IPS-18c (cell line): Measurements from ENCODE around the gene SKI.

ENCODE experiments used
- H3K4me3 ChIP-seq: 2 replicates; pipeline ENCODE4 v1.7.0; 2013; ENCODE audit warnings: low read depth, mild to moderate bottlenecking, low read length, moderate library complexity; ENCODE audit not compliant: insufficient read depth
- H3K9me3 ChIP-seq: one replicate; pipeline ENCODE4 v1.6.1; 2013; ENCODE audit warnings: mild to moderate bottlenecking, low read length, moderate library complexity; ENCODE audit not compliant: control insufficient read depth, insufficient read depth

Gene SKI

DNA sequence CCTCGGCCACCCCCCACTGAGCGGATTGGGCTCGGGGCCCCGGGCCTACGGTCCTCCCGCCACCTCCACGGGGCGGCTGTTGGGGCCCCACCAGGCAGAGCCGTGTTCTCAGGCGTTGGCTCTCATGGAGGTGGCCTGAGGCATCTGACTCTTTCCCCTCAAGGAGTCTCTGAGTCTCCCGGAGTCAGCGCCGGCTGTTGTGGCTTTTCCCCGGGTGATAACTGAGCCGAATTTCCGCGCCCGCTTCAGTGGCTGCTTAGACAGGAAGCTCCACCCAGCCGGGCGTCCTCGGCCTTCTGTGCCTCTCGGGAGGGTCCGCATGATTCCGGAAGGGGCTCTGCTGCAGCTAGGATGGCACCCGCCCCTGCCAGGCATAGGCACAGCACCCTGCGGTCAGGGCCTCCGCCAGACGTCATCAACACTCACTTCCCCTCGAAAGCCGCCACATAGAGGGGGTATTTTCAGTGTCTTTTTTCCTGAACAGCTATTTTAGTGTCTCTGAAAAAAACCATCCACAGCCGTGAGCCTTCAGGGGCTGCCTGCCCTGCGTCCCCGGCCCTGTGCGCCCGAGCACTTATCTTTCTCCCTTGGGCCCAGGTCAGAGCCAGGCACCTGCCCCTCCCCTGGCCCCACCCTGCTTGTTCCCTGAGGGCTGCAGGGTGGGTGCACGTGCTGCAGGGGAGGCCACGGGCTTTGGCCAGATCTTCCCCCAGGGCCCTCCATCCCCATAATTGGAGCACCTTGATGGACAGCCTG is 72.9 kb downstream of the SKI start:
- H3K4me3 ChIP-seq = no peak overlapping the region
- H3K9me3 ChIP-seq = no peaks in the 10 kb centered on the region

DNA sequence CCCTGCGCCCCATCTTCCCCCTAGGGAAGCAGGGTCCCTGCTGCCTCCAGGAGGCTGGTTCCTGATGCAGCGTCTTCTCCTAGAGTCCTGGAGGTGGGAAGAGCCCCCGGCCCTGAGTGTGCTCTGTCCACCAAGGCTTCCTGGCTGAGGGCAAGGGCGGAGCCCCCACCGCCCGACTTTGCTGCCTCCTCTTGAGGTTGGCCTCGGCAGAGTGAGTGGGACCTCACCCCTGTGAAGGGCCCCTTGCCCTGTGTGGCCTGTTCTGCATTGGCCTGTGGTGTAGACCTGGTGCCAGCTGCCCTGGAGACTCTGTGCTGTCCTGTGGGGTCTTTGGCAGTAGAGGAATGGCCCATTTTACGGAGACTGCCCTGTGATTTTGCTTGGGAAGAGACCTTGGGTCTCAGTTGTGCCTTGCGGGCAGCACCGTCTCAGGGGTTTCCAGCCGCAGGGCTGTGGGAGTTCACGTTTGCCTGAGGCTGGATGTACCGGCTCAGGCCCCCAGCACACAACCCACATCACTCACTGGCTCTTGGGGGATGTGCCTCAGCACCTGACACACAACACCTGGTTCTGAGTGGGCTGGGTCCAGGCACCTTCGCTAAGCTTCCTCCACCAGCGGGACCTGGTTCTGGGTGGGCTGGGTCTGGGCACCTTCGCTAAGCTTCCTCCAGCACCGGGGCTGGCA is 73.6 kb downstream of the SKI start:
- Histone ChIP-seq H3K9me3 (no peaks in the 10 kb centered on the region), H3K4me3 (no peak overlapping the region)

DNA sequence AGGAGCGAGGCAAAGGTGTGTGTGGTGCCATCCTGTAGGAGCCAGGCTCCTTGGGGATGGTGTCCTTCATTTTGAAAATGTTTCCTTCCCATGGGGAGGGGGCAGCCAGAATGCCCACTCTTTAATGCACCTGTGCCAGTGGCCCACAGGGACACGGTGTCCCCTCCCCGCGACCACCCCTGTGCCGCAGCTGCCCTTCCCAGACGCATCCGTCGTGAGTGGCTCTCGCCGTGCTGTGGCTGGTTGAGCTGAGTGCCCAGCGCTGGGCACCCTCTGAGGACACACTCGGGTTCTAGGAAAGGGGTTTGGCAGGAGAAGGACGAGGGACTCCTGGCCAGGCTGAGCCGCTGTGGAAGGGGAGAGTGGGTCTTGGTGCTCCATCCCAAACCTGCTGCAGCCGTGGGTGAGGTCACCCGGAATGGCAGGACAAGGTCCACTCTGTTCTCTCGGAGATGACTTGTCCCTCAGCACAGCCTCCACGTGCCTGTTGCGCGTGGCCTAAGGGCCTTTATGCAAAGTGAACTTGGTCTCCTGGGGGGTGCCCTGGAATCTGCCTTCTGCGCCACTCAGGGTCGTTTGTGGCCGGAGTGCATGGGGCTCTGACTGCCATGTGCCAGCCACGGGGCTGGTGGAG is 74.3 kb downstream of the SKI start:
- Histone ChIP-seq H3K4me3 (no peak overlapping the region), H3K9me3 (no peaks in the 10 kb centered on the region)

DNA sequence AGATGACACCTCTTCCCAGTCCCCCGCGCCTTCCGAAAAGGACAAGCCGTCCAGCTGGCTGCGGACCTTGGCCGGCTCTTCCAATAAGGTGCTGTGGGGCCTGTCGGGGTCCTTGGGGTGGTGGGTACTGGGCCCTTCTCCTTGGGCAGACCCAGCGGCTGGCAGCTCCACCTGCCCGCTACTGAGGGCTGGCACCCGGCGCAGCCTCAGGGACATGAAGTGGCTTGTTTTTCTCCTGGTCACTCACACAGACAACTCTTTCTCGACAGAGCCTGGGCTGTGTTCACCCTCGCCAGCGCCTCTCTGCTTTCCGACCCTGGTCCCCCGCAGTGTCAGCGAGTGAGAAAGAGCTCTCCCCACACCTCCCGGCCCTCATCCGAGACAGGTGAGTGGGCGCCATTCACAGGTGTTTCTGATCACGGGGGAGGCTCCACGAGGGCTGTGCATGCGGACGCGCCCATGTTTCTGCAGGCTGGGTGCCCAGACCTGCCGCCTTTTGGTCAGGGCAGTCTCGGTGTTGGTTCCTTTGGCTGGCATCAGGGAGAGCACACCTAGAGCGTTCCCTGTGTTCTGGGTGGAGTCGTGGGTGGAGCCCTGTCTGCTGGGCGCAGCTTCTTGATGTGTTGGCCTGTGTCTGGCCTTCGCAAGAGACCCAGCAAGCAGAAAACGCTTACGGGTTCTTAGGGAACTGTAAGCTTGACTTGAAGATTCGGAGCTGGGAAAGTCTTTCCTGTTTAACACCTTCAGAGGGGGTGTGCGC is 75.1 kb downstream of the SKI start:
- H3K9me3 ChIP-seq = no peaks in the 10 kb centered on the region
- H3K4me3 ChIP-seq = no peak overlapping the region

DNA sequence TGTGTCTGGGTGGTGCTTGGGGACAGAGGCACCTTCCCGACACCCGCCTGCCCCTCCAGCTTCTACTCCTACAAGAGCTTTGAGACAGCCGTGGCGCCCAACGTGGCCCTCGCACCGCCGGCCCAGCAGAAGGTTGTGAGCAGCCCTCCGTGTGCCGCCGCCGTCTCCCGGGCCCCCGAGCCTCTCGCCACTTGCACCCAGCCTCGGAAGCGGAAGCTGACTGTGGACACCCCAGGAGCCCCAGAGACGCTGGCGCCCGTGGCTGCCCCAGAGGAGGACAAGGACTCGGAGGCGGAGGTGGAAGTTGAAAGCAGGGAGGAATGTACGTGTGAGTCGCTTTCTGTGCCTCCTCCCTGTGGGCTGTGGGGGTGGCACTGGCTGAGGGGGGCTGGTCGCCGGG is 75.7 kb downstream of the SKI start:
- no peak overlapping the region for H3K4me3 ChIP-seq
- no peaks in the 10 kb centered on the region for H3K9me3 ChIP-seq

DNA sequence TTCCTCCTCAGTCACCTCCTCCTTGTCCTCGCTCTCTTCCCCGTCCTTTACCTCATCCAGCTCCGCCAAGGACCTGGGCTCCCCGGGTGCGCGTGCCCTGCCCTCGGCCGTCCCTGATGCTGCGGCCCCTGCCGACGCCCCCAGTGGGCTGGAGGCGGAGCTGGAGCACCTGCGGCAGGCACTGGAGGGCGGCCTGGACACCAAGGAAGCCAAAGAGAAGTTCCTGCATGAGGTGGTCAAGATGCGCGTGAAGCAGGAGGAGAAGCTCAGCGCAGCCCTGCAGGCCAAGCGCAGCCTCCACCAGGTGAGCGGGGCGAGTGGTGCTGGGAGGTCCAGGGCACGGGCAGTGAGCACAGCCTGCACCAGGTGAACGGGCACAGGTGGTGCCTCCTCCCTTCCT is 76.2 kb downstream of the SKI start:
- H3K9me3 ChIP-seq = no peaks in the 10 kb centered on the region
- no peak overlapping the region for H3K4me3 ChIP-seq

DNA sequence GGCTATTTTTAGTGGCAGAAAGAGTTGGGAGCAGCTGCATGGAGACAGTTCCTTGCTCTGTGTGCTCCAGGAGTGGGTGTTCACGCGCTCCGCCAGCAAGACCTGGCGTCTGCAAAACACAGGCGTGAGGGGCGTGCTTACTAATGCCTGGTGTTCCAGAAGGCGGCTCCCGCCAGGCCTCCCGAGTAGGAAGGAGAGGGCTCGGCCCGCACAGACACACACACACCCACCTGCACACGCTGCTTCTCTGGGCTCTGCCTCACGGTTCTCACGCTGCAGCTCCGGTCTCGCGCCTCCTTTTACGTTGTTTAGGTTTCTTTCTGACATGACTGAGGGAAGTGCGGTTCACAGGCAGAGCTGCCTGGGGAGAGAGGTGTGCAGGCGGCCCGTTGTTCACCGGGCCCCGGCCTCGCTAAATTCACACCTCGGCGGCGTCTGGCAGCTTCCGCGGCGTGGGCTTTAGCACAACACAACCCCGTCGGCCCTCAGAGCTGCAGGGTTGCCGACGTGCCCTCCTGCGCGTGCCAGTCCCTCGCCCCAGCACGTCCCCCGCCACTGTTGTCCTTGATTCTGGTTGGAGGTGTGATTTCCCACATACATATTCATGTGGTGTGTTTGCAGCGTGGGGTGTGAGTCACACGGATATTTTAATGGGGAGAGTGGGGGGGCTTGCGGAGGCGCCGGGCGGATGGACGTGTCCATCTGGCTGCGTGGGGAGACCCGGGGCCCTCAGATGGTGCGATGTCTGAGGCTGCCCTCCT is 77.0 kb downstream of the SKI start:
- Histone ChIP-seq H3K4me3 (no peak overlapping the region), H3K9me3 (no peaks in the 10 kb centered on the region)

DNA sequence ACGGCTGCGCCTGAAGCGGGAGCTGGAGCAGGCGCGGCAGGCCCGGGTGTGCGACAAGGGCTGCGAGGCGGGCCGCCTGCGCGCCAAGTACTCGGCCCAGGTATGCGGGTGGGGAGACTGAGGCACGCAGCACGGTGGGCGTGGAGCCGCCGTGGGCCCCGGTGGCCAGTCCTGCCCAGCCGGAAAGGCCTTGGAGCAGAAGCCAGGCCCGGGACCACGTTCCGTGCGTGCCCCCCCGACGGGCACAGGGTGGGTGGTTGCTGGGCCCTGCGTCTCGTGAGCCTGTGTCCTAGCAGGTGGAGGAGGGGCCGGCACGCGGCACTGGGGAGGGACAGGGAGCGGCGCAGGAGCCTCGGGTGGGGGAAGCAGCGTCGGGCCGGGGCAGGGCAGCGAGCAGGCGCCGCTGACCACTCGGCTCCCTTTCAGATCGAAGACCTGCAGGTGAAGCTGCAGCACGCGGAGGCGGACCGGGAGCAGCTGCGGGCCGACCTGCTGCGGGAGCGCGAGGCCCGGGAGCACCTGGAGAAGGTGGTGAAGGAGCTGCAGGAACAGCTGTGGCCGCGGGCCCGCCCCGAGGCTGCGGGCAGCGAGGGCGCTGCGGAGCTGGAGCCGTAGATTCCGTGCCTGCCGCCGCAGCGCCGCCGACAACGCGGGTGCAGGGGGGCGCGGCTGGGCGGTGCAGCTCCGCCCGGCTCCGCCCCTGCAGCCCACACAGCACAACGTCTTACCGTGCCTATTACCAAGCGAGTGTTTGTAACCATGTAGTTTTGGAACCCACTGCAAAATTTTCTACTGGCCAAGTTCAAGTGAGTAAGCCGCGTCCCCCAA is 78.2 kb downstream of the SKI start:
- no peak overlapping the region for H3K4me3 ChIP-seq
- no peaks in the 10 kb centered on the region for H3K9me3 ChIP-seq

DNA sequence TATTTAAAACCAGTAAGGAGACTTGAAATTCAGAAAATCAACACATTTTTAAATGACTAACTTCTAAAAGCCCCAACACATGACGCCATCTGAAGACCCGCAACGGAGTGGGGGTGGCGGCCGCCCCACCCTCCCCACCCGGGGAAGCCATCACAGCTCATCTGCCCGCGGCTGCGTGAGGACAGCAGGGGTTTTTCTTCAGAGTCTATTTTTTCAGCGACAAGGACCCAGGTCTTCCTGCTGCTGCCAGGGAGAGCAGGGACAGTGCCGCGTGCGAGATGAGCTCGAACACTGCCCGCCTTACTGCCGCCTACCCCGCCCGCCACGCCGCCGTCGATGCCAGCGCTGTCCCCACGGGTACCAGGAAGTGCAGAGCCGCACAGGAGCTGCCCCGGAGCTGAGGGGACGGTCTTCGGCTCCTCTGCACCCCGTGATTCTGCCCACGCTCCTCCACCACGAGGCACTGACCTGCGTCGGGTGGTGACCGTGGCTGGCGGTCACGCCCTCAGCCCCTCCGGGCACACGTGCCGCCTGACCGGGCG is 79.0 kb downstream of the SKI start:
- no peak overlapping the region for H3K4me3 ChIP-seq

DNA sequence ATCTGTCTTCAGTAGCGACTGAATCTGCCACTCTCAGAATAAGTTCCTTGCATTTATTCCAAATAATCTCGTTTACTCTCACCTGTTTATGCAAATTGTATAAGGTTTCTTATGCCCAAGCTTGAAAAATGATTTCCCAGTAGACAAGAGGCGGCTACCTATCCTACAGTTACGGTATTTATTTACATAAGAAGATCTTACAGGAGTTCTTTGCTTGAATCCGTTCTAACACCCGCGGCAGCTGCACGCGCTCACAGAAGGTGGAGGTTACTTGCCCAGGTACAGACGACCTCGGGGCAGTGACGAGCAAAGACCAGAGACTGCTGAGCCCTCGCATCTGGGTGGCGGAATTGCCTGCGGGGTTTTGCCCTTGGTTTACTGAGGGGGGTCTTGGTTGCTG is 79.9 kb downstream of the SKI start:
- Histone ChIP-seq H3K4me3 (no peak overlapping the region), H3K9me3 (no peaks in the 10 kb centered on the region)

More for the DNA sequence above, 79.0 kb downstream of the SKI start:
- H3K9me3 ChIP-seq = no peaks in the 10 kb centered on the region

DNA sequence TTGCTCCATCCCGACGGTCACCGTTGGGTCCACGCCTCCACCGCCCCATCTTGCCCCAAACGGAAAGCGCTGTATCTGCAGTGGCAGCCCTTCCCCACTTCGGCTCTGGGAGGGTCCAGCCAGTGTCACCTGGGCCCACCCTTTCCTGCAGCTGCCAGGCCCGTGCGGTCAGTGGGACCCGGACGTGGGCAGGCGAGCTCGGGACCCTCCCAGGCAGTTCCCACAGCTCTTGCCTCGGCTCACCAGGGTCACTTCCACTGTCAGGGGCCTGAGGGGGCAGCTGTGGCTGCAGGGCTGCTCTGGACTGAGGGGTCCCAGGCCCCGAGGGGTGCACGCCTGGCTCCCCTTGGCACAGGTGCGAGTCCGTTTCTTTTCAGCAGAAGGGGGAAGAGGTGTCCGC is 80.7 kb downstream of the SKI start:
- H3K4me3 ChIP-seq = no peak overlapping the region

DNA sequence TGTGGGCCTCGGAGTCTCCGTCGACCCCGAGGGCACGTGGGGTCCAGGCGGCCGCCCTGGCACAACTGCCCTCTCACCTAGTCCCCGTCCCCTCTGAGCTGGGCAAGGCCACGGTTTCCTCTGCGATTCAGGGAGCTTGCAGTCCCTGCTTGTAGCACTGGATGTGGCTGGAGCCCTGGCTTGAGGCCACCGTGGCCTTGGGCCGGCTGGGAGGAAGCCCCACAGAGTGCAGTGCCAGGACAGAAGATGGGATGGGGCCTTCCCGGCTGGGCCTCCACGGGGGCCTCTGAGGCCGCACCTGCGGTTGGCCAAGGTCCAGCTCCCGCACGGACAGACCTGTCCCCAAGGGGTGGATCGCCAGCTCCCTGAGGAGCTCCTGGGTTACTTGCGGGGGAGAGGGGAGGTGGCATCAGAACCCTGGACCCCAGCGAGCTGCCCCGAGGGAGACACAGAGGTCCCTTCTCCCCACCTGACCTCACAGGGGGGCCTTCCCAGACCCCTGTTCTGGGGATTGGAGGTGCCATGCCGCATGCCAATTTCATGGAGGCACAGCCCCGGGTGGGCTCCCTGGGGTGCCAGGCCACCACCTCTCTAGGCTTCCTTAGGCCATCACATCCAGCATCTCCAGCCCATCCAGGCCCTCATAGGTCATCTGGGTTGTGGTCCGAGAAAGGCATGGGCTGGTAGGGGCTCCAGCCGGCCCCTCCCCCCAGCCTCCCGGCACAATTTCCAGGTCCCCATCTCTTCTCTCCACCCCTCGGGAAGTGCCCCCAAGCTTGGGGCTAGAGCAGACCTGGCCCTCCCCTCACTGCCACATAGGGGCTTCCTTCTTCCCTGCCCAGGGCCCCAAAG is 82.4 kb downstream of the SKI start:
- H3K4me3 ChIP-seq = no peak overlapping the region
- no peaks in the 10 kb centered on the region for H3K9me3 ChIP-seq

More for the DNA sequence above, 80.7 kb downstream of the SKI start:
- no peaks in the 10 kb centered on the region for H3K9me3 ChIP-seq

DNA sequence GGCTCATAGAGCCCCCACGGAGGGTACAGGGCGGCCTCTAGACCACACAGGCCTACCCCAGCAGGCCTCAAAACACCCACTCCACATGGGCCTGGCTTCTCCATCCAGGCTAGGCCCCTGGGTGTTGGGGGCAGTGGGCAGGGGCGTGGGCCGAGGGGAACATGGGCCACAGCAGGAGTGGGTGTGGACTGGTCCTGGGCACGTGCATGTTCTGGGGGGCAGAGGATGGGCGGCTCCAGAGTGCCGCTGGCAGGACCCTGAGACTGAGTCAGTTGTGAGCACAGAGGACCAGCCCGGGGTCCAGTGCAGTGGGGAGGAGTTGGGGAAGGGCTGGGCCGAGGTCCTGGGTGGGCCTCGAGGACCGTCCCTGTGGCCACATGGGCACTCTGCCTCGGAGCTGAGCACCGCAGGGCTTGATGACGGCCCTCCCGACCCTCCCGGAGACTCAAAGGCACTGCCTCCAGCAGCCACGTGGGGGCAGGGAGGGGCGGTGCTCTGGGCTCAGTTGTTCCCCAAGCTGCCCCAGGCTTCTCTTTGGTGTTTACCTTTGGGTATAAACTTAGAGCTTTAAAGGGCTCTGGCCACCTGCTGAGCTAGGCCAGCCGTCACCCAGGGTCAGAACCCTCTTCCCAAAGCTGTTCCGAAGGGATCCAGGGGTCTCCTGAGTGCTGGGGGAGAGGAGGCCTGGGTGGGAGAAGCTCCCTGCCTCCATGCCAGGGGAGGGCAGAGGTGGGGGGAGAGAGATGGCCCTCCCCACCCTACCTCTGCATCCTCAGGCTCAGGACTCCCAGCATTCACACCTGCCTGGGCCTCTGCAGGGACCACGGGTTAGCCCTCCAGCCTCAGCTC is 83.3 kb downstream of the SKI start:
- no peaks in the 10 kb centered on the region for H3K9me3 ChIP-seq
- H3K4me3 ChIP-seq = no peak overlapping the region

DNA sequence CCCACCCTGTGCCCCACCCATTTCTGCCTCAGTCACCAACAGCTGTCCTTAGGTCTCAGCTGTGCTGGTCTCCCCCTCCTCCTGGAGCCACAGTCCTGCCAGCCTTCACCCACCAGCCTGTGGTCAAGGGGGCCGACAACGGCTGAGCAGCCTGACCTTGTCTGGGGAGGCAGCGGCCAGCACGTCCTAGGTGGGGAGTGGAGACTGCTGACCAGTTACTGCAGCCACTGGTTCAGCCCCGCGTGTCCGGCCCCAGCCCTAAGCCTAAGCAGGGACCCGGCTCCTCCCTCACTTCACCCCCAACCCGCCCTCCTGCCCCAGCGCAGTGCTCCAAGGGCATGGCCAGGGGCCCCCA is 84.0 kb downstream of the SKI start:
- no peak overlapping the region for H3K4me3 ChIP-seq
- H3K9me3 ChIP-seq = no peaks in the 10 kb centered on the region
